HG03354 (cell line): ENCODE results near the gene MSI1.

Experiments
- ATAC-seq: cut with Tn5 transposase; IDR thresholded peaks from one replicate; pipeline ENCODE4 v1.9.1; 2021; ENCODE audit warnings: mild to moderate bottlenecking; ENCODE audit not compliant: unreplicated experiment, poor library complexity, severe bottlenecking

The MSI1 gene

GRCh38 chr12:120368789-120369602, at the start of gene MSI1:
MSI1 (minus strand) TSS chr12:120369164; CDS start chr12:120369091, 73 bp downstream.
- ATAC-seq = no peak

GRCh38 chr12:120417917-120418580, 49.1 kb upstream of the MSI1 start:
- no peak for ATAC-seq

GRCh38 chr12:120416490-120417216, 47.7 kb upstream of the MSI1 start:
- no peak for ATAC-seq

- no peak for ATAC-seq
These were observed 45.1 kb upstream of the MSI1 start for GRCh38 chr12:120413901-120414695.

DNA sequence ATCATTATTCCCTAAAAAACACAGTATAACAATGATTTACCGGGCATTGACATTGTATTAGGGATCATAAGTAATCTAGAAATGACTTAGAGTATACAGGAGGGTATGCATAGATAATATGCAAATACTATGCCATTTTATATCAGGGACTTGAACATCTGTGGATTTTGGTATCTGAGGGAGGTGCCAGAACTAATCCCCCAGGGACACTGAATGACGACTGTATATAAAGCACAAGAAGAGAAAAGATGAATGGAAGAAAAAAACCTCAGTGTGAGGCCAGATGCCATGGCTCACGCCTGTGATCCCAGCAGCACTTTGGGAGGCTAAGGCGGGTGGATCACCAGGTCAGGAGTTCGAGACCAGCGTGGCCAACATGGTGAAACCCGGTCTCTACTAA, 43.5 kb upstream of the MSI1 start:
- no peak for ATAC-seq

DNA sequence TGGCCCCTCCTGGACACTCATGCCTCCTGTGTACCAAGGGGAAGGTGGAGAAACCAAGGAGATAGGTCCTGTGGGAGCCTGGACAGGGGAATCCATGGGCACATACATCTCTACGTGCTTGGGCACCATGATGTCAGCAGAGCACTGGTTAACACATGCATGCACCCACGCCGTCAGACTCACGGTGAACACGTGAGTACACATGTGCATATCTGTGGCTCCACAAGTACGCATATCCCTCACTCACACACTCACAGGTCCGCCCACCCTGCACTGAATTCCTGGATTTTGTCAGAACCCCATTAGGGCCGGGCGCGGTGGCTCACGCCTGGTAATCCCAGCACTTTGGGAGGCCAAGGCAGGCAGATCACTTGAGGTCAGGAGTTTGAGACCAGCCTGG, 39.8 kb upstream of the MSI1 start:
- ATAC-seq = no peak

- ATAC-seq = no peak
These were observed 37.6 kb upstream of the MSI1 start for GRCh38 chr12:120406553-120406952.

DNA sequence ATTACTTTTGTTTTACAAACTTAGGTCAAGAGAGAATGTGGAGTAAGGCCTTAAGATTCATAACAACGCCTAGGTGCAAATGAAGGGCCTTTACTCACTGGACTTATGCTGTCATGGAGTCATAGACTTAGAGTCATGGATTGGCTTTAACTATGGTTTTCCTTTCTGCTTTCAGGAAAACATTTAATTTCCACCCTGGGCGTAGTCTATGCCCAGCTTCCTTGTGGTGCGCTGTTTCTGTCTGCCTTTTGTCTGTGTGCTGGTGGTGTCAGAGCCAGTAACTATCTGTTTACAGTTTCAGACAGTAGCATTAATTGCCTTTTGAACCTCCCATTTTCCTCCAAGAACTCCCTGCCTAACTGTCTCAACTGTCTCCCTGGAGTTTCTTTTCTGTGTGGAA, 37.1 kb upstream of the MSI1 start:
- no peak for ATAC-seq

DNA sequence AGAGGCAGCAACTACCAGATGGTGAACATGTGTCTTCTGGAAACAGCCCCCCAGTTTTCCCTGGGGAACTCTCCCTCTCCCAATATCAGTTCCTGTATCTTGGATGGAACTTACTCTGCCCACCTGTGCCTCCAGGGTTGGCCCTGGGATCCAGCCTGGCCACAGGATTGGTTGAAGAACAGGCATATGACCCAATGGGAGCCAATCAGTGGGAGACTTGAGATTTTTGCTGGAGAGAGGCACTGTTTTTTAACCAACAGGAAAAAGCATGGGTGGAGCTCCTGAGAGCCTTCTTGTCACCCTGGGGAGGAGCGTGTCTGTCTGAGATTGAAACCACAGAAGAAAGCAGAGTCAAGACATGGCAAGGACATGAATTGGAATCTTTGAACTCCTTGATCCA, 35.3 kb upstream of the MSI1 start:
- ATAC-seq = no peak

DNA sequence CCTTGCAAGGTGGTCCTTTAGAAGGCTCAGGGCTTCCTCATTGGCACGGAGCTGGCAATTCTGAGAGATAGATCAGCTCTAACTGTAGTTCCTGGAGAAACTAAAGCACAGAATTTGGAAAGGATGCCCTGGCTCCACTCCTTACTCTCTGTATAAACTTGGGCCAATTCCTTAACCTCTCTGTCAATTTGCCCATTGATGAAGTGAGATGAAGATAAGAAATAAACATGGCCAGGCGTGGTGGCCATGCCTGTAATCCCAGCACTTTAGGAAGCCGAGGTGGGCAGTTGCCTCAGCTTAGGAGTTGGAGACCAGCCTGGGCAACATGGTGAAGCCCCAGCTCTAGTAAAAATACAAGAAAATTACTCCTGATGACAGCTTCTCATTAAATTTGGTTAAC, 34.9 kb upstream of the MSI1 start:
- no peak for ATAC-seq

DNA sequence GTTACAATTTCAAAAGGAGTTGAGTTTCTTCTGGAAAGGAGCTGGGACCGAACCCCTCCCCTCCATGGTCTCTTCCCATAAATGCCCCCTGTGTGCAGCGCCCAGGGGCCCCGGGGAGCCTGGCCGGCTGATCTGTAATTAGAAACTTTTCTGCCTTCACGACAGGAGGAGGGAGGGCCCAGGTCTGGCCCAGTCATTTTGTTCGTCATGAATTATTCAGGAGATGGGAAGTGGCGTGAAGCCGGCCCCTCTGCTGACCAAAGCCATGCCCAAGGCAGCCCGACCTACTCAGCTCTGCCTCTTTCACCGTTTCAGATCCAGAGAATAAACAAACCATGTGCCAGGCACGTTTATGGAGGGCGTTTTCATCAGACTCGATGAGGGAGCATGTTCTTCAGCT, 33.3 kb upstream of the MSI1 start:
- no peak for ATAC-seq

- no peak for ATAC-seq
These were observed 30.6 kb upstream of the MSI1 start for GRCh38 chr12:120399531-120399930.

GRCh38 chr12:120397824-120398540, 29.0 kb upstream of the MSI1 start:
- no peak for ATAC-seq

- ATAC-seq = no peak
These were observed 25.8 kb upstream of the MSI1 start for GRCh38 chr12:120394483-120395367.

DNA sequence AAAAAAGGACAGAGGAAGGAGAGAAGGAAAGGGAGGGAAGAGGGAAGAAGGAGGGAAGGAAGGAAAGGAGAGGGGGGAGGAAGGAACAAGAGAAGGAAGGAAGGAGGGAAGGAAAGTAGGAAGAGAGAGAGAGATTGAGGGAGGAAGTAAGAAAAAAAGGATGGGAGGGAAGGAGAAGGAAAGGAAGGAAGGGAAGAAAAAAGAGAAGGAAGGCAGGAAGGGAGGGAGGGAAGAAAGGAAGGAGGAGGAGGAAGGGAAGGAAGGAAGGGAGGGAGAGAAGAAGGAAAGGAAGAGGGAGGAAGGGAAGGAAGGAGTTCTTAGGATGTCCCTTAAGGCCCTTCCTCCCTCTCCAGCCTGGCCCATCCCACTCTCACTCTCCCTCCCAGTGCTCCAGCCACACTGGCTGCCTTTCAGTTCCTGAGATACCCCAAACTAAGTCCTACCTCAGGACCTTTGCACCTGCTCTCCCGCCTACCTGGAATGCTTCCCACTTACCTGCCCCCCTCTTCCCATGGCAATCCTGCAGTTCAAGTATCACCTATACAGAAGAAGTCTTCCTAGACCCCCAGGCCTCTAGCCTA, 21.7 kb upstream of the MSI1 start:
- ATAC-seq = no peak

DNA sequence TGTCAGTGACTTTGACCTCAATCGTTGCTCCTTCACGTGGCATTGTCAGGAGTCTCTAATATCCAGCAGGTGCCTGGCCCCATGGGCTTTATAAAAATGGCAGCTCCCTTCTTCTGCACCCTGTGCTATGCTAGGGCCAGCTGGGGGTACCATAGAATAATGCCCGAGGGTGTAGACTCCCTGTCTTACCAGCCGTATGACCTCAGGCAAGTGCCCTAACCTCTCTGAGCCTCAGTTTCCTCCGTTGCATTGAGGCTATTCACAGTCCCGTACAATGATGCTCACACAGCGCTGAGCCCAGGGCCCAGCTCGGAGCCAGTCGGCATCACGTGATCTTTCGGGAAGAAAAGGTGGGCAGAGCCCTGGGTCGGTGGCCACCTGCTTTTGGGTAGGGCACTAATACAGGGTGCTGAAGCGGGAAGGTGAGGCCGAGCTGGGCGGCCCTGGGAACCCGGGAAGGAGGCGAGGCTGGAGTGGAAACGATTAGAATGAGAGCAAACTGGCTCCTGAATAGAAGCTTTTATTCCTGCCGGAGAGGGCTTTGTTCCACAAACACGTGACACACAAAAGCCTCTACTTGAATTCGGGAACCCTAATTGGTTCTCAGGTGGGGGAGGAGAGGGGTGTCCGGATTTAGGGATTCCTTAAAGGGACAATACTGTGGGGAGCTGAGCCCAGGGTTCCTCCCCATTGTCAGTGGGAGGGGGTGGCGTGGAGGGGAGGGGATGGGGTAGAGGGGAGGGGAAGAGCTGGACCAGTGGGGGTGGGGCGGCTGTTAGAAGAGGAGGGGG, 19.9 kb upstream of the MSI1 start:
- ATAC-seq = no peak

- ATAC-seq = no peak
These were observed 12.9 kb upstream of the MSI1 start for GRCh38 chr12:120381752-120382419.
